Stimulated activated CD4-positive, alpha-beta T cell treated with anti-CD3 and anti-CD28 coated beads, TNF-alpha, amount 100 ng/mL, for 1 hour (primary cell): ENCODE measurements around the gene AUTS2.

Experiments used
- DNase-seq, 3 donors: peaks; one replicate each; pipeline ENCODE4 v3.0.0-alpha.2; 2020; ENCODE audit warnings: low read depth in 3 of 3, low spot score in 1 of 3

Gene AUTS2

GRCh38 chr7:70400829-70401380 lies 802.6 kb downstream of the AUTS2 start:
- no peak for DNase-seq

GRCh38 chr7:70402069-70402468 lies 803.8 kb downstream of the AUTS2 start:
- no peak for DNase-seq

DNA sequence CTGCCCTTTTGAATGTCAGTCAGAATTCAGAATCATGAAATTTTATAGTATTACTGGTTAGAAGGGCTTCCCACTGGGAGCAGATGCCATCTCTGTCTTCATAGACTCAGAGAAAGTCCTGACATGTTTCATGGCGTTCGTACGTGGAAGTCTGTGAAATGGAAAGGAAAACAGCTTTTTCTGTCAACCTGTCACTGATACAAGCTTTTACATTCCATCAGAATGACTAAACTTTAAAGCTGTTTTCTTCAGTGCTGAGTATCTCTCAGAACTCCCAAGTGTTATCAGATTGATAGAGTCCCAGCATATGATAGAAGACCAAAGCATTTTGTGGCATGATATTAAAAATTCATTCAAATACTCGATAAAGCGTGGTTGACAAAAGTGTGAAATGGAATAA lies 807.0 kb downstream of the AUTS2 start:
- DNase-seq, result no peak

GRCh38 chr7:70406186-70406949 lies 808.1 kb downstream of the AUTS2 start:
- no peak for DNase-seq

- no peak for DNase-seq
Measured at GRCh38 chr7:70406950-70407209, 808.6 kb downstream of the AUTS2 start.

GRCh38 chr7:70408477-70408876 lies 810.2 kb downstream of the AUTS2 start:
- DNase-seq, result no peak

DNA sequence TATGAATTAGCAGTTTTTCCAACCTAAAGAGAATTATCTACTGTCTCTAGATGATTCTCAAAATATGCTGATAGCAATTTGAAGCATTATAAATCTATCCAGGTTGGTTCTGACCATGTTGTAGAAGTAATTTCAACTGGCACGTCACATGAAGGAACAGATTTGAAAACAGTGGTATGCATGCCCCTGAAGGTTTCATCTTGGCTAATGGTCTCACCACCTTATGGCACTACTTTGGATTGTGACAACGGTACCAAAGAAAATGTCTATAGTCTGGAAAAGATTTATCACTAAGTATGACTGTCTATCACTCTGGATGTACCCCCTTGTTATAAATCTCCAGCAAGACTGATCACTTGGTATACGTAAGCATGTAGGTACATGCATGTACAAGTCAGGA lies 810.6 kb downstream of the AUTS2 start:
- DNase-seq, result no peak

DNA sequence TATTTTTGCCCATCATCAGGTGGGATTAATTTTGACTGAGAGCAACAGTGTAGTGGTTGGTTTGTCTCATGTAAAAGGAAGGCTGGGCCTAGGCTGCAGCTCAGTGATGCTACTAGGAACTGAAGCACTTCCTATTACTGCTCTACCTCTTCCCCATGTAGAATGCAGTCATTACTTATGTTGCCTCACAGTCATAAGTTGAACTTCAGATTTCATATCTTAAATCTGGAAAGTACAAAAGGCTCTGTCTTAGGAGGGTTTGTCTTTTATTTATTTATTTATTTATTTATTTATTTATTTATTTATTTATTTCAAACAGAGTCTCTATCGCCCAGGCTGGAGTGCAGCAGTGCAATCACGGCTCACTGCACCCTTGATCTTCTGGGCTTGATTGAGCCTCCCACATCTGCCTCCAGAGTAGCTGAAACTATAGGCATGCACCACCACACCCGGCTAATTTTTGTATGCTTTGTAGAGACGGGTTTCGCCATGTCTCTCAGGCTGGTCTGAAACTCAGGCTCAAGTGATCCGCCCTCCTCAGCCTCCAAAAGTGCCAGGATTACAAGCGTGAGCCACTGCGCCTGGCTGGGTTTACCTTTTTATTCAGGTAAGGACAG lies 812.0 kb downstream of the AUTS2 start:
- DNase-seq, result no peak

- DNase-seq, result no peak
Measured at GRCh38 chr7:70414368-70414767, 816.1 kb downstream of the AUTS2 start.

DNA sequence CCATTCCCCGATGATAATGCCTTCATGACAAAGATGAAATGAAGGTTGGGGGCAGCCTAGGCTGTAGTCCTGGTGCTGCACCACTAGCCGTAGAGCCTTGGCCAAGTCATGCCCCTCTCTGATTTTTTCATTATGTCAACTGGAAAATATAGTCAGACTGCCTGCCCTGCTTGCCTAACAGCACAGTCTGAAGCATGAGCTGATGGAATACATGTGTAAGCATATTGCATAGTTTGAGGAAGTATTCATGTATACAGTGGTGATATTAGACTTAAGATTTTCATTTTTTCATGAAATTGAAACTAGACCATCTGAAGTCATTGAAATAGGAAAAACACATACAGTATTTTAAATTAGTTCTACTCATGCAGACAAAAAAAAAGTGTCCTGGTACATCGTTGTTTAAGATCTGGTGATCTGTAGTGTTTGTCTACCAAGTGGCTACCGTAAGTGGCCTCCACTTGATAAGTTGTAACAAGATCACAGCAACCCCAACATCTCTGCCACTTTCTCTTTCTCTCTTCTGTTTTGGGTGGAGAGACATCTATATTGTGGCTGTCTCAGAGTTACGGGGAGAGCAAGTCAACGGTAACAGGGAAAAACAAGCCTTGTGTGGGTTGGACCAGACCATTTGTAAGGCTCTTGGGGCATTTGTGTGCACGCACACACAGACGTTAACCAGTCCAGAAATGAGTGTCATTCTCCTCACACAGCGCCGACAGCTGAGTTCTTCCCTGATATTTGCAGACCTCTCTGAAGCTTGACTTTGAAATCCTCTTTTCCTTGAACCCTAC lies 817.1 kb downstream of the AUTS2 start:
- no peak for DNase-seq

DNA sequence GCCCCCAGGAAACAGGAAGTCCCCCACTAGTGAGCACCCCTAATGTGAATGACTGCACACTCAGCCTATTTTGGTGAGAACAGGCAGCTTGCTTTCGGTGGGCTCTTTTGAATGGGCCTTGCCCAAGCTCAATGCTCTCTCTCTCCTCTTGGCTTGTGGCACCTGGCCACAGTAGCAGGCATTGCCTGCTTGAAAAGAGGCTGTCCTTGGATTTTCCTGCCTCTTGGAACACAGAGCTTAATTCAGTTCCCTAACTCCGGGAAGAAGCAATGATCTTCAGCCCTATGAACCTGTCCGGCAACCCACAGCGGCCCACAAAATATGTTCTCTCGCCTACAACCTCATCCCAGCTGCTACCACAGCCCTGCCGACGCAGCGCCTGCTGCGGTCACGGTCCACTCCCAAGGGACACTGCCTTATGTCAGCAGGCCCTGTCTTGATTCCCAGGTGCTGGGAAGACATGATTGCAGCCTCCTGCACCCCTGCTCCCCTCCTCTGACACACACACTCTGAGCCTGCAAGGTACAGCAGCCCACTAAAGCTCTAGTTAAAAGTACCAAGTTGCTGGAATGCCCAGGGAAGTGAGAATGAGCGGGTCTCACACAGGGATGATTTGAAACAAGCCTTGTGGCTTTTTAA lies 818.2 kb downstream of the AUTS2 start:
- DNase-seq, result no peak

GRCh38 chr7:70416986-70417655 lies 818.8 kb downstream of the AUTS2 start:
- DNase-seq, result no peak

DNA sequence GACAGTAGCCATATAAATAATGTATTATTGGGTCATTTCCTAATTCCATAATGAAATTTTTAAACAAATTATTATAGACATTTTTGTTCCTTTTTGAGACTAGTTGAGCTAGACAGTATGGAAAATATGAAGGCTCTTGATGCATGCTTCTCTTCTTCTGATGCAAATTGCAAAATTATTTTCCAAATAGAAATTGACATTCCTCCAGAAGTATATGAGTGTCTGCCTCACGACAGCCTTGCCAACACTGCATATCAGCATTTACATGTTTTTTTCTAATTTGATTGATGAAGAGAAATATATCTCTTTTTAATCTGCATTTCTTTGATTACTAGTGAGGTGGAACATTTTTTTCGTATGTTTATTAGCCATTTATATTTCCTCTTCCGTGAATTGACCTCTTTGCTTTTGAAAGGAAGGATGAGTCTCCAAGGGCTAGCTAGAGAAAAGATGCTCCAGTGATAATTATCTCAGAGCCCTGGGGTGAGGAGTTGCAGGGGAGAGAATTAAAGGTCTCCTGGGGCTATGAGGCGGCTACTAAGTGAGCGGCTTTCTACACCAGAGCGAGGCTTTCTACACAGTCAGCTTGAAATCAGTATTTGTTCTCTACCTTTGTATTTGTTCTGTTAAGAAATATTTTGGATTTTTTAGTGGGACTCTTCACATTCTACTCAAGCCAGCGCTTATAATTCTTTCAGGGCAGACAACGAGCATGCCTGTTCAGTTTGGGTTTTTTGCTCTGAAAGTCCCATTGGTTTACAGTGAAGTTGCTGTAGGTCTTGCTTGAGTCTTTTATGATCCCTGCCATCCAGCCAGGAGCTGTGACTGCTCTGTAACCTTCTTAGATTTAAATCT lies 821.5 kb downstream of the AUTS2 start:
- no peak for DNase-seq

GRCh38 chr7:70420381-70420662 lies 822.0 kb downstream of the AUTS2 start:
- DNase-seq, result no peak

DNA sequence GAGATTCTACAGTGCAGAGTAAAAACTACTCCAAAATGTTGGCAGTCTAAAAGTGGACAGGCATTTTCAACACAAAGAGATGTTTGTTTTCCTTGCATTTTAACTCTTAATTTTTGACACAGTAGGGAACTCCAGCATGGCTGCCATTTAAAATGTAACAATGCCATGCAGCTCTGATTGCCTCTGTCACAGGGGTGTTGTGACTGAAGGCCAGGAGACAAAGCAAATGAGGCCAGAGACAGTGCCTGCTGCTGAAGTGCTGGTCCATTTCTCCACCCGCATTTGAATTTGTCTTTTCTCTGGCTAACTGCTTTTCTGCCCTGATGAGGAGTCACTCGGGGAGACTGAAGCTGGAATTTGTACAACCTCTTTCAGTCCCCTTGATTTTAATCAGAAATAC lies 823.0 kb downstream of the AUTS2 start:
- DNase-seq, result no peak

DNA sequence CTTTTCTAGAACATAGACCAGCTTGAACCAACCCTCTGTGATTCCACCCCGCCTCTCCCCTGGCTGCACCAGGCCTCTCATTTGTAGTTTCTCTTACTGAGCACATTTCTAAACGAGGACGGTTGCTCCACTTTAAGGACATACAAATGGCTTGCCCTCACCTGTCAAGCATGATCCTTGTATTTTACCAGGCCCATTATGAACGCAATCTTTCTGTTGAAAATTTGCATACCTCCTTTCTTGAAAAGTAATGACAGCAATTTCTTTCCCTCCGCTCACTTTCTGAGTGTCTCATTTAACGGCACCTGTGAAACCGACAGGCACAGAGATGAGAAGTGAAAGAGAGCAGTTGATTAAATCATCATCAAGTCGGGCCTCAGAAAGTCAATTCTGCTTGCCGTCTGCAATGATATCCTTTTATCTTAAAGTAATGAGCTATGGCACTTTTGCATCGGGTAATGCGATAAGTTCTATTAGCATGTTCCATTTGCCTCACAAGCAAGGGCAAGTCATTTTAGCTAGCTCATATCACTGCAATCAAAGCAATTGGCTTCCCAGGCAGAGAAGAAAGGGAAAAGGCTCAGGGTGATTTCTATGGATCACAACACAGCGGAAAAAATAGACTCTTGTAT lies 828.1 kb downstream of the AUTS2 start:
- no peak for DNase-seq

DNA sequence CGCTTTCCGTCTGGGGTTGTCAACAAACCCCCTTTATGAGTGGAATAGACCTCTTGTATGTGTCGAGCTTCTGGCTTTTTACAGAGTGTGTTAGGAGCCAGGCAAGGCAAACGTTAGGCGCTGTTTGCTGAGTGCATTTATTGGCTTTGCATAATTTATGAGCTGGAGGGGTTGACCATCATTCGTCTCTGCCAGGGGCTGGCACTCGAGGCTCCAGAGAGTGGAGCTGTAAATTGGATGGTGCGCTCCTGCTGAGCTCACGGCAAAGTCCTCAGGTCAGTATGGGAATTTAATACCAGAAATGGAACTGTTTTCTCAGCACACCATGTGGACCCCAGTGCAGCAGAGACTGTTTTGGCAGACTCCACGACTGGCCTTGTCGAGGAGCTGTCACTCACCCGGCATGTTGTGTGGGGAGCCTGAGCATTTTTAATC lies 834.3 kb downstream of the AUTS2 start:
- DNase-seq, result no peak

GRCh38 chr7:70434376-70434775 lies 836.1 kb downstream of the AUTS2 start:
- no peak for DNase-seq

DNA sequence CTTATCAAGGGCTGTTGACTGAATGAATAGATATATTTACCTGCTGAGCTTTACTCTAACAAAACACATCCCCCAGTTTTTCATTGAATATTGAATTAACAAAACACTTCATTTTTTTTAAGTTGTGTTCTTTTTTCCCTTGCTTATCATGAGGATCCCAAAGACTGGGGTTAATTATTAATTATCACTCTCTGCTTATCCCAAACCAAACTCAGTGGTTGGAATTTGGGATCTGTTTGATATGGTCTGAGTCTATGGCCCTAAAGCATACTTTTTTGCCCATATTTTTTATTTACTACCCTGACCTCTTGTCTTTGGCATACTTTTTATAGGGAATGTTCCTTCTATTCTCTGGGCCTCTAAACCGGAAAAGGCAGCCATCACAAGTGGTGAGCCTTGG lies 836.5 kb downstream of the AUTS2 start:
- no peak for DNase-seq

DNA sequence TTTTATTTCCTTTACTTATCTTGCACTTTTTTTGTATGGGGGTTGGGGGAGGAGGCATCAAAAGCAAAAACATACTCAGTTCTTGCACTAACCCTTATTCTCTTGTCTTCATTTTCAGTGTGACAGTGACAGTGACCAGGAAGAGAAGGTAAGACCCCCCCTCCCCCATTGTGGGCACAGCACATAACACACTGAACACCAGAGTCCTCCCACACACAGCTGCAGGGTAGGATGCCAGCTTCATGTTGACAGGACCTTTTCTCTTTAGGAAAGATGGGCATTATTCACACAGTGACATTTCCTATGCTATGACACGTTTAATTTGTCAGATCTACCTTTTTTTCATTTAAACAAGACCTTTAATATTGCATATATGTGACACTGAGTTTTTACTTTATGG lies 837.4 kb downstream of the AUTS2 start:
- DNase-seq, result no peak
